Astrocyte of the hippocampus (primary cell): ENCODE results near the gene SMIM21.
A peak's percentile ranks its signal among the peaks of the same experiment; 100 is the strongest.

Experiments
- DNase-seq: peaks from one replicate; pipeline ENCODE4 v3.0.0; 2011; ENCODE audit warnings: low read depth, low spot score

SMIM21 gene

DNA sequence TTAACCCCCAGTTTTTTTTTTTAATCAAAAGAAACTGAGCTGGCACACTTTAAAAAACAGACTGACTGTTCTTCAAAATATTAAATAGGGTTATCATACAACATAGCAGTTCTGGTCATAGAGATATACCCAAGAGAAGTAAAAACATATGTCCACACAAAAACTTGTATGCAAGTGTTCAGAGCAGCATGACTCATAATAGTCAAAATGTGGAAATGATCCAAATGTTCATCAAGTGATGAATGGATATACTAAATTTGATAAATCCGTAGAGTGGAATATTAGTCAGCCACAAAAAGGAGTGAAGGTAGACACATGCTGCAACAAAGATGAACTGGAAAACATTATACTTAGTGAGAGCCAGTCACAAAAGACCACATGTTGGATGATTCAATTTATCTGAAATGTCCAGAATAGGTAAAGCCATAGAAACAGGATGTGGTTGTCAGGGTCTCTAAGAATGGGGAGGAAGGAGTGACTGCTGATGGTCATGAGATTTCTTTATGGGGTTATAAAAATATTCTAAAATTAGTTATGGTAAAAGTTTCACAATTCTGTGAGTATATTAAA lies 5.1 kb downstream of the SMIM21 start:
- DNase-seq, result no peak

DNA sequence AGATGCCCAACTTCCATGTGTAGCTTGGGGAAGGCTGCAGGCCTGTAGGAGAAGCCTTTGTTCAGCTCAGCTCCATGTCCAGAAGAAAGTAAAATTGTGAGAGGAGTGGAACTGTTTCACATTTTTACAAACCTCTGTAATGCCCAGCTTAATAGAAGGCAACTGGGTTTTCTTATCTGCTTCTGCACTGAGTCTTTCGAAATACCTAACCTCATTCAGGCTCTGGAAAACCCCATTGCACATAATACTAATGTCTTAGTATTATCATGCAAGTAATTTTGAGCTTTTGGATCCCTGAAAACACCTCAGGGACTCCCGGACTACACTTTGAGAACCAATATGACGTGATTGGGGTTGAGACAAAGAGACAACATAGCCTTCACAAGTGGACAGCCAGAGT lies 5.8 kb downstream of the SMIM21 start:
- DNase-seq, result no peak

DNA sequence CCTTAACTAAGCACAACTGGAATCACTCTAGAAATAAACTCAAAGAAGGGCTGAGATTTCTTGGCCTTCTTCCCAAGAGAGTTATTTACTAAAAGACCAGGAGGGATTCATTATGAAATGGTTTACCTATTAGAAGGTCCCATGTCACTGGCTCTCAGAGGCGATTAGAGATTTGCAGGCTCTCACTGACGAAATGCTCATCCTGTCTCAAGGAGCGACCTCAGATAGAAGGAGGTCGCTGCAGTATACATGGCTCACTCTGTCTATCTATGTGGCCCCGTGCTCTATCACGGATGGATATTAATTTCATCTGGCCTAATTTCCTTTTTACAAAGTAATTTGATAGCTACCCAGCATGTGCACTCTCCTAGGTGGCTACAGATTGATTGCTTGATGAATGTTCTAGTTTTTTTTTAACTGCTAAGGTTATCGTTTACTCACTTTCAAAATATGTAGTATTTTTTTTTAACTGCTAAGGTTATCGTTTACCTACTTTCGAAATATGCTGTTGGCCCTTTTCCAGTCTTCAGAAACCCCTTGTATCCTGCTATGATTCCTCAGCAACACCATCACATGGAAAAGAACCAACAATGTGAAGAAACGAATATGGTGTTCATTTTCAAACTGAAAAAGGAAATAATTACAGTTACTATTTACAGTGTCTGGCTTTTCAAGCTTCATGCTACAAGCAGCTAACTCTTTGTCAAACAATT lies 9.1 kb downstream of the SMIM21 start:
- no peak for DNase-seq

DNA sequence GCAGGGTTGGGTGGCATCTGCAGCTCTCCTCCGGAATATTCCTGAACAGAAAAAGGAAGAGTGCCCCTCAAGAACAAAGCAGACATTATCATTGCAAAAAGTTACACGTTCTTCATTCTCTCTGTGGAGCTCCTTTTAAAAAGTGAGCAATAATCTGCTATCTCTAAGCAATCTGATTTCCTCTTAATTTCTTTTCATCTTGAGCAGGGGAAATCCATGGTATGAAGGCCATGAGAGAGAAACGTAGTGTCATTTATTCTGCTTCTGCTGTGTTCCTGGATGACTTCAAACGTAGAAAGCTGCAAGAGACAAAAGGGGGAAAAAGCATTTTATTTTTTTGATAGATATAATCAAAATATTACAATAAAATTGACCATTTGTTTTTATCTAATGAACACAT lies 16.9 kb downstream of the SMIM21 start:
- no peak for DNase-seq

DNA sequence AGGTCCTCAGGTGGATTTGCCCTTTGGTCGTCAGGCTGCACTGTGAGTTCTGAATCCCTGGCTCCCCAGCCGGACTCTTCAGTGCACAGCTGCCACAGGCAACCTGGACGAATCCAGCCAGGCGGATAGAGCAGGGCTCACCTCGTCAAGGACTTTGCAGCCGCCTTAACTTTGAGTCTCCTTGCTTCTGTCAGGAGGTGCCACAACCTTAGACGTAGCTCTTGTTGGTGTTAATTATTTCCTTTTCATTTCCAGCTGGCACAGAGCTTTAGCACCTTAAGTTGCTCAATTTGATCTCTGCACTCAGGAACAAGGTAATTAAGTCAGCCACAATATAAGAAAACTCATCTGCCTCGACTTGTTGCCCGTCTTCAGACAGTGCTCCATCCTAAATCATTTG lies 17.7 kb downstream of the SMIM21 start:
- DNase-seq, result no peak

DNA sequence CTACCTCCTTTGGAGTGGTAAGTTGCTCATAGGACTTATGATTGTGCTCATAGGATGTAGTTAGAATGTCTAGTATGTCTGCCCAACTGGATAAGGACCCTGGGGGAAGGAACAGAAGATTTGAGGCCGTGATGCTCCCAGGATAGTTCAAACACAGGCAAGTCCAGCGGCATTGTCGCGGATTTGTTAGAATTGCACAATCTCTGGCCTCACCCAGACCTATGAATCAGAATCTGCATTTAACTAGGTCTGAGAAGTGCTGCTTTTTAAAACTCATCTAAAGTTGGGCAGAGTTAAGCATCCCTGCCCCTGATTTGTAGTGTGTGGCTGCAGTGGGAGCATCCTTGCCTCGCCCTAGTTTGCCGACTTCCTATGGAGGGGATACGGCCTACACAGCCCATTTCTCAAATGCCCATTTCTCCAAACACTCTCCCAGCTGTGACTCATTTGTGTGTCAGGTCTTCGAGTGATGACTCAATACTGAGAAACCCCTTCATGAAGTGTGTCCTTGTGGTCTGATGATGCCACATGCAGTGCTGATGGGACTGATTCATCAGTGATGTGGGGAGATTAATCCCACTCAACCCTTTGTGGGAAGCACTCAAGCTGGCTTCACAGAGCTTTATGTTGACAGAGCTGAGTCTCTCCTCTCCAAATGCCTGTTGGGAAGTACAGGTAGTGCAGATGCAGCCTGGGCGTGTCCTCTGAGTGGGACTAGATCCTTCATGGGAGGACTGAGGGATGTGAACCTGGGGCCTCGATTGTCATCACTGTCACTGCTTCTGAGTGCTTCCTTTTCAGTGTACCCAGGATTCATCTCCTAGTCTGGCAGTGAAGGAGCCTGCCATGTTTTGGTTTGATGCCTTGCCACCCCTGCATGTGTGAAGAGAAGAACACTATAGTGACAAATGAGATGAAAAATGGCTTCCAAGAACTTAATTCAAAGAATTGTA lies 18.7 kb downstream of the SMIM21 start:
- DNase-seq, result peak; percentile 91

DNA sequence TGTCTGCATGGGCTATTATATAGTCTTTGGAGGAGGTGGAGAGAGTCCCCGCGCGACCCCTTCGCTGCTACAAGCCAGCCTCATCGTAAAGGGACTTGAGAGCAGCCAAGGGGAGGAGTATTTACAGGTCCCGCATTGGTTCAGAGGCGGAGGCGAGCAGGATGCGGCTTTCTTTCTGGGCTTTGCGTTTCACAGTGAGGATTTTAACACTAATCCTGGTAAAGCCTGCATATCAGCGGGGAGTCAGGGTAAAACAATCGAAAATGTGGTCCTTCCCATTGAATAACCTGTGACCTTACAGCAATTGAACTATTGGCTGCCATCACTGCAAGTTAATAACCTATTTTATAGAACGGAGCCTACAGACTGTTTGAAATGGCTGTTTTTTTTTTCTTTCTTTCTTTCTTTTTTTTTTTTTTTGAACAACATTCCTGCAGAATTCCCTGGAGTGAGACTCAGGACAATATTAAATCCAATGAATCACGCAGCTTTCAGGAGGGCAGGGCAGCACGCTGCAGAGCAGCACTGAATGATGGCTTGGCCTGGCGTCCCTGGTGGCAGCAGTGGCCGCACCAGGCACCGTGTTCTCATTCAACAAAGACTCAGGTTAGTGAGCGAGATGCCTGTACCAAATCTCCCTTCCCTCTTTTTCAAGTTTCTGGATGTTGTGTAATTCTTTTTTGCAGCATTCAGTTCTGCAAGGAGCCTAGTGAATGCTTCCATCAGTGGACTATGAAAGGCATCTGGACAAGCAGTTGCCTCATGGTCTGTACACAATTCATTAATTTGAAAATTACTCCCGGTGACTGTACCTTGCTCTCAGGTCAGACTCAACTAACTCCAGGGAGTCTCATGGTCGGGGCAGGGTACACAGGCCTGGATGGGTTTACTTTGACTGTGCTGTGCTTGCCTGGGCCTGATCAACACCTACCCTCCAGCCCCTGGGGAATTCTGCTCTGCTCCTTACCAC lies 19.8 kb downstream of the SMIM21 start:
- DNase-seq, result peak; percentile 50

DNA sequence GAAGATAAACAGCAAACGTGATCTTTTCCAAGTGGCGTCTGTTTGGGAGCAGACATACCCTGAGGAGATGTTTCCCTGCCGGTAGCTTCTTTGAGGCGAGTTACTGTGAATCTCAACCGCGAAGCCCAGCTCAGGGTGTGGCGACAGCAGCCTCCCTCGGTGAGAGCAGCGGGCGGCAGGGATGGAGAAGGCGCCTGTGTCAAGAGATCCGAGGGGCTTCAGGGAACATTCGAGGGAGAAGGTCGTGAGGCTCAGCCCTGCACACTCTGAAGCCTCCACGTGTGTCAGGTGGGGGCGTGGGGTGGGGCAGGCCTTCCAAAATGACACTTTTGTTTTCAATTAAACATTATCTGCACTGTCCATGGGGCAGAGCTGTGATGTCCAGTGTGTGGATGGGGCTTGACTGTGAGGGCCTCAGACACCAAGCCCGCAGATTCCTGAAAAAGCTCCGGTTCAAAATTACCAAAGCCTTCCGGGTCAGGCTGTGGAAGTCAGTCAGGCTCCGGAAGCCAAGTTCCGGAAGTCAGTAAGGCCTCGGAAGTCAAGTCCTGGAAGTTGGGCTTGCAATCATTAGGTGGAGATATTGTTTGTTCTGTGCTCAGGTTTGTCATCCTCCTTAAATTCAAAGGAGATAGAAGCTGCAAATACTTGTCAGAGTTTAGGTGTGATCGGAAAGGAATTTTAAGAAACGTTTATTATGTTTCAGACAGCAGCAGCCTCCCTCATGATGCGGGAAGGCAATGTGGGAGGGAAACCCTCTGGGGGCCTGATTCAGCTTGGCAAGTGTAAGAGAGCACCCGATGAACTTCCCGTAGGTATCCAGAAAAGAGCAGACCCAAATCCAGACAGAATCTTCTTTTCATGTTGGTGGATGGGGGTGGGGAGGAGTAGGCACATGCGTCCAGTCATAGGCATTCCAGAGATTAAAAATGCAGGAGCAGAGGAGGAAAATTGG lies 20.7 kb downstream of the SMIM21 start:
- DNase-seq, result peak; percentile 11

DNA sequence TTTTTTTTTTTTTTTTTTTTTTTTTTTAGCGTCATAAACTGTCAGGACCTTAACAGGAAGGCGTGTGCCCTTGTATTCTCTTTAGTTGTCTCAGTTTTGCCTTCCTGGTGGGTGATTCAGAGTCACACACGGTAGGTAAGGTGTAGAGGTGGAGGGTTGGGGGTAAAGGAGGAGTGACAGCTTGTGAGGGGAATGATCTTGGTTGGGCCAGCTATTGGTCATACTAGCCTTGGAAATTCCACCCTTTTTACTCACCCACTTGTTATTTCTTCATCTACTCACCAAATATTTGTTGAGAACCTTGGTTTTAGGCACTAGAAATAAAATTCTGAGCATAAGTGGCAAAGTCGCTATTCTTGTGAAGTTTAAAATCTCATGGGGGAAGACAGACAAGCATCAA lies 22.2 kb downstream of the SMIM21 start:
- peak; percentile 22 for DNase-seq

DNA sequence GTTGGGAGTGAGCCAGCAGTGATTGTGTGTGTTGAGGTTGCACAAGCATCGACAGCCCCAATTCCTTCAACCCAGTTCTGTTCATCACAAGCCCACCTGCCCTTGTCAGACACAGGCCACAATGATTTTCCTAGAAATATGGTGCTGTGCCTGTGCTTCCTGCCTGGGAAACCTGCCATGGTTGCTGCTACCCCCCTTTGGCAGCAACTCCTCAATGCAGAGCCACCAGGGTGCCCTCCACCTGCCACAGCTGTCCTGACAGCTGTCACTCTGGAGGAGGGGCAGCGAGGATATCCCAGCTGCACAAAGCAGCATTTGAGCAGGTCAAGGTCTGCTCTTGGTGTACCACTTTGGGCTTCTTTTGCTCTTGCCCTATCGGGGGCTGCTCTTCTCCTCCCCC lies 27.1 kb downstream of the SMIM21 start:
- DNase-seq, result no peak

DNA sequence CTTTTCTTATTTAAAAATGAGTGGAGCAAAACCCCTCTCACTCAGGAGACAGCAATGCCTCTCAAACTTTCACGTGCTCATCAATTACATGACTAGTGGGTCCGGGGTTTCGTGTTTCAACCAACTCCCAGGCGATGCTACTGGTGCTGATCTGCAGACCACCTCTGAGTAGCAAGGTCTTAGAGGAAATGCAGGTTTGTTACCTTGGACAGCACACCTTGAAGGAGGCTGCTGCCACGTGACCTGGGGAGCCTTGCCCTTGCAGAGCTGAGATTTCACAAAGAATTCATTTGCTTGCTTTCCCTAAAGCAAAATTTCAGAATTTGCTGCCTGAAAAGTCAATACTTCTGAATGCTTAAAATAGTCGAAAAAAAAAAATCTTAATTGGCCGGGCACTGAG lies 32.4 kb downstream of the SMIM21 start:
- DNase-seq, result no peak

DNA sequence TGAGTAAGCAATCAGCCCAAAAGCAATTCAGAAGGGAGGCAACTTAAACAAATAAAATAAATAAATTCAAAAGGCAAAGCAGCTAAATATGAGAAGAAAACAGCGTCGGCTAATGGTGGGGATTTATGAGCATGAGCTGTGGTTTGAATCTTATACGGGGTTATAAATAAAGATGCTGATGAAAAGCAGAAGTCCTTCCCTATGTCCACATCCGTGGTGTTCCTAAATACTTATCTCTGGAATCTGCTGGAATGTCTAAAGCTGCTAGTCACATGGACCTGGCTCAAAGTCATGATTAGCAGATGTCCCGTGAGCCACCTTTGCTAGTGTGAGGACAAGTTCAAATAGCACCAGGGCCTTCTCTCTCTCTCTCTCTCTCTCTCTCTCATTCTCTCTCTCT lies 33.8 kb downstream of the SMIM21 start:
- no peak for DNase-seq

DNA sequence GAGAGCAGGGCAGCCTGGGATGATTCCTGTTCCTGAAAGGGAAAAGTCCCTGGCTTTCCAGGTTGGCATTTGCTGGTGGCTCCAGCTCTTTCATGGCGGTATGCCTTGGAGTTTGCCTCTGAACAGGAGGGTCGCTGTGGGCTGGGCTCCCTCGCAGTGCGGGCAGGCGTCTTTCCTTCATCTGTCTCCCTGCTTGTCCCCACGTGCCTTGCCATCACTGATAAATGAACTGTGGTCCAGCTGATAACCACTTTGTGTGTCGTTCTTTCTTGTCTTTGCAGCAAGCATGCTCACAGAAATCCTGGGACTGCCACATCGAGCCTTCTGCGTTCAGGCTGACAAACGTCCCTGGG lies 35.3 kb downstream of the SMIM21 start:
- DNase-seq, result no peak

DNA sequence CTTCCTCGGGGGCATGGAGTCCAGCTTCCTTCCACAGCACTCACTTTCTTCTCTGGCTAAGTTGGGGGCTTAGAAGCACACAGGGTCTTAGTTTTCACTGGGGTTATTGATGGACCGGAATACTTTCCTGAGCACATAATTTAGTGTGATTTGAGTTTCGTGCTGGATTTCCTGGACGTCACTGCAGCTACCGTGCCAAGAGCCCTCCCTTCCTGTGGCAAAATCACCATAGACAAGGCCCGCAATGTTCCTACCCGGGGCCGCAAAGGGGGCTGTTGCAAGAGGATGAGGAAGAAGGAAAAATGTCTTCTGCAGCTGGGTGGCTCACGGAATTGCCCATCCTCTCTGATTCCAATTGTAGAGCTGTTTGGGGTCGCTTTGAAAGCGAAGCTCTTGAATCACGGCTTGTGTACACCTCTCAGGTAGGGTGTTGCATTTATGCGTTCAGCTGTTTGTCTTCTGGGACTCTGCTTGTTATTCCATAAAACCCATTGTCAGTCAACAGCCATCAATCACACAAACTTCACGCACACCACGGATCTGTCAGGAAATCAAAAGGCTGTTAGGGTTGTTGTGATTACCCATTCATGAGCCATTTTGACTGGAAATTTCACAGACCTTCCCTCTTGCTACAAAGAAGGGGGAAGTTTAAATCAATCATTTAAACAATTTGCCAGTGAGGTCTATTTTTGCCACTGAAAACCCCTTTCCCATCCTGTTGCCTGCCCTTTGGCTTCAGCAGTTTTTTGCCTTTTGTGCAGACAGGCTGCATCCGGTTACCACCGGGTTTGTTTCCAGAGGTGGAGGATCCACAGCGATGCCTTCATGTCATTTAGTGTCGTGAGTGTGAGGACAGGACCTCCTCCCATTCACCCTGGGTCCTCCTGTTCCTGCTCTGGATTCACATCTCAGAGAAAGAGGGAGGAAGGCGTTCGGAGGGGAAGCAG lies 36.0 kb downstream of the SMIM21 start:
- no peak for DNase-seq

DNA sequence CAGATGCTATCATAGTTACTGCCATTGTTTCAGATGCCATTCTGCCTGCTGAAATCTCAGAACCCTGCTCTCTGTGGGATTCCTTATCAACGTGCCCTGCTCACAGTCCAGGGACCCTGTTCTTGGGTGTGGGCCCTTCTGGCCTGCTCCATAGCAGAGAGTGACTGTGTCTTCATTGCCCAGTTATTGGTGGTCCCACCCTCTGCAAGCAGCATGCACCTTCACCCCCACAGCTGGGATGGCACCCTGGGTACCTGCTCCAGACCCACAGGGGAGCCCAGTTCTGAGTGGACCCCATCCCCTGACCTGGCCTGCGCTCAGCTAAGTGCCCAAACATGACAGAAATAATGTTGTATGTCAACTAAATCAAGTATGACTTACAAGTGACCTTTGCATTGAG lies 36.6 kb downstream of the SMIM21 start:
- no peak for DNase-seq

DNA sequence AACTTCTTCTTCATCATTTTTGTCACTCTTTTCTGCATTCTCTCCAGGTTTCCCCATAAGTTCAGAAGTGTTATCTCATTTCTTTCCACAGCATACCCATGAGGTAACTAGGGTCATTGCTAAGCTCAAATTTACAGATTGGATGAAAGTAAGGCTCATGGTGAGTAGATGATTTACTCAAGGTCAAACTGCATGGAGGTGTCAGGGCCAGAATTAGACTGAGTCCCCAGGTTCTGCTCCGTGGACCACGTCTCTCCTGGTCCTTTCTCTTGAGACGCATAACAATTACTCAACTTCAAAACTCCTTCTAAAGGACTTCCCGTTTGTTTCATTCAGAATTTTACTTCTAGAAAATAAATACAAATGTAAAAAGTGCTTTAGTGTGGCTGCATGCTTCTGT lies 43.4 kb downstream of the SMIM21 start:
- DNase-seq, result no peak

DNA sequence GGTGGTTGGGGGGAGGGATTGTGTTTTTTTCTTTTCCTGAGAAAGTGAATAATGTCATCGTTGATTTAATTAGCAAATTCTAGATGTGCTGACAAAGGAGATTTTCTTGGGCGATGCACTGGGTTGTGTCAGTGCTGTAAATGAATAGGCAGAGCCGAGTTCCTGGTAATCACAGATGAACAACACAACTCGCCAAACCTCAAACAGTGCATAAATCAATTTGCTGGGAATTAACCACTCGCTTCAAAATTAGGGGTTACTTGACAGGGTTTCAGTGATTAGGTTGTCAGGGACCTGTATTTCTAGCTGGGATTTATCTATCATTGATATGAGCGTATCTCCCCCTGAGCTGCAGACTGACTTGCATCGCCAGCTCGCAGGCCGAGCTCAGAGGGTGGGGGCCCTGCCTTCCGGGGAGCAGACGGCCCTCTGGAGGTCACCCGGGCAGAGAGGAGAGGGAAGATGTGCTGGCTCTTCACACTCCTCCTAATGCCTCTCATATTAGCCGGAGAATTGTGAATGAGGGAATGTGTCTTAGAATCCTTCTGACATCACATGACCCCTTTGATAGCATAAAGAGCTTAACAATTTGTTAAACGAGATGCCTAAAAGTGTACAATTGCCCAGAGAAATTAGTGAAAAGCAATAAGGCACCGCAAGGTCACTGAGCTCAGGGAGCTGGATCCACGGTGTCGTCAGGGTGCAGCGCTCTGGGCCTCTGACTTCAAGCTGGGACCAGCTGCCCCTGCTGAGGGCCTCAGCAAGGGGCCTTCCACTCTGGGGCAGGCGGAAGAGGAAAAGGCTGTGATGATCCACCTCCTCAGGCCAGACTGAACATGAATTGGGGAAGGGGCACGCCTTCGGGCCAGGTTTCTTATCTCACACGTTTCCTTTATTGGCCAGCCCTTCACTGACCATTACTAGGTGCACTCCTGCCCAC lies 48.9 kb downstream of the SMIM21 start:
- DNase-seq, result no peak

DNA sequence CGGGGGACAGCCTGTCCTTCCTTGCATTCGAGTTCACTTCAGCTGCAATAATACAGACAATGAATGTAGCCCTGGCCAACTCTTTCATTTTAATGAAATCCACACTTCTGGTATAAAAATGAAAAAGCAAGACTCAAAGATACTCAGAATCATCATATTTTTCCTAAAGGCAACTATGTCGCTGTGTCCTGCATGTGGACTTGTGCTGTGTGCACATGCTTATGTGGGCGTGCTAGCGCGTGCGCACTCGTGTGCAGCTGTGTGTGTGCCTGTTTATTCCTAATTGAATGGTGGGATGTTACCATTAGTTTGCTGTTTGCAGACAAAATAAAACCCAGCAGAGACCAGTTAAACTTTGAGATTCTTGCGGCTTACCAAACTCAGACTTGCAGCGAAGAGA lies 49.6 kb downstream of the SMIM21 start:
- DNase-seq, result peak; percentile 33
